NCI-H2029 treated with DMSO at 0.1 percent for 48 hours (cell line): ENCODE measurements around the gene GPATCH8.
"Not testable (repeated sequence)": the region's sequence is repeated elsewhere in the genome, so short reads cannot be mapped to it uniquely, and the experiment has no call there.

Experiments
- DNase-seq: peaks from one replicate; lab custom pipeline; 2025; lab: John Stamatoyannopoulos, UW

Gene GPATCH8

GRCh38 chr17:44396946-44397345 lies 106.3 kb downstream of the GPATCH8 start:
- no peak for DNase-seq

GRCh38 chr17:44394833-44395232 lies 108.4 kb downstream of the GPATCH8 start:
- DNase-seq: no peak

- not testable (repeated sequence) for DNase-seq
Measured at GRCh38 chr17:44394112-44394511, 109.1 kb downstream of the GPATCH8 start.

GRCh38 chr17:44390250-44390870 lies 112.8 kb downstream of the GPATCH8 start:
- DNase-seq: no peak

- DNase-seq: no peak
Measured at GRCh38 chr17:44389723-44390202, 113.4 kb downstream of the GPATCH8 start.

- no peak for DNase-seq
Measured at GRCh38 chr17:44389281-44389680, 113.9 kb downstream of the GPATCH8 start, which contains the start of gene ITGA2B. Gene ITGA2B, minus strand, starts transcription at chr17:44389649. Its CDS starts 176 bp downstream, at chr17:44389473.

GRCh38 chr17:44387804-44388203 lies 115.4 kb downstream of the GPATCH8 start:
- no peak for DNase-seq

GRCh38 chr17:44386182-44386525 lies 117.1 kb downstream of the GPATCH8 start:
- DNase-seq: no peak

- DNase-seq: no peak
Measured at GRCh38 chr17:44385287-44386181, 117.7 kb downstream of the GPATCH8 start.

- no peak for DNase-seq
Measured at GRCh38 chr17:44384823-44385286, 118.4 kb downstream of the GPATCH8 start.

- no peak for DNase-seq
Measured at GRCh38 chr17:44384281-44384822, 118.9 kb downstream of the GPATCH8 start.

- DNase-seq: no peak
Measured at GRCh38 chr17:44383861-44384260, 119.3 kb downstream of the GPATCH8 start.

GRCh38 chr17:44383363-44383762 lies 119.8 kb downstream of the GPATCH8 start:
- DNase-seq: no peak

GRCh38 chr17:44382917-44383316 lies 120.3 kb downstream of the GPATCH8 start:
- DNase-seq: no peak

- no peak for DNase-seq
Measured at GRCh38 chr17:44381810-44382305, 121.3 kb downstream of the GPATCH8 start.

GRCh38 chr17:44380767-44381166 lies 122.4 kb downstream of the GPATCH8 start:
- no peak for DNase-seq

- no peak for DNase-seq
Measured at GRCh38 chr17:44379887-44380286, 123.3 kb downstream of the GPATCH8 start.

GRCh38 chr17:44378171-44378705 lies 125.0 kb downstream of the GPATCH8 start:
- DNase-seq: no peak

GRCh38 chr17:44376779-44377178 lies 126.4 kb downstream of the GPATCH8 start:
- no peak for DNase-seq

GRCh38 chr17:44376124-44376523 lies 127.1 kb downstream of the GPATCH8 start:
- no peak for DNase-seq

GRCh38 chr17:44375196-44376017 lies 127.8 kb downstream of the GPATCH8 start:
- no peak for DNase-seq
